Memory B cell (primary cell): ENCODE data around the gene DUS2.
"Not testable (repeated sequence)": the region's sequence is repeated elsewhere in the genome, so short reads cannot be mapped to it uniquely, and the experiment has no call there.

Experiments
- ATAC-seq: fragments of 150-1000 bp; cut with Tn5 transposase; 2 replicates; pipeline ENCODE4 v1.10.0; 2021; ENCODE audit warnings: low read depth, mild to moderate bottlenecking, moderate library complexity
- DNase-seq, 2 donors: peaks; one replicate each; pipeline ENCODE4 v3.0.0; 2022; ENCODE audit warnings: low spot score in 2 of 2
- H3K27ac Mint-ChIP-seq: one replicate; pipeline ENCODE4 v1.8.0; 2022; ENCODE audit warnings: mild to moderate bottlenecking, moderate library complexity, mixed read lengths
- H3K27me3 Mint-ChIP-seq: one replicate; pipeline ENCODE4 v1.8.0; 2022; ENCODE audit warnings: mixed read lengths
- H3K36me3 Mint-ChIP-seq: one replicate; pipeline ENCODE4 v1.8.0; 2022; ENCODE audit warnings: mild to moderate bottlenecking, mixed read lengths
- H3K4me1 Mint-ChIP-seq: one replicate; pipeline ENCODE4 v1.8.0; 2022; ENCODE audit warnings: mixed read lengths
- H3K4me3 Mint-ChIP-seq: one replicate; pipeline ENCODE4 v1.8.0; 2022; ENCODE audit warnings: mild to moderate bottlenecking, moderate library complexity, mixed read lengths
- H3K9me3 Mint-ChIP-seq: one replicate; pipeline ENCODE4 v1.8.0; 2022; ENCODE audit warnings: mixed read lengths

DUS2 gene

DNA sequence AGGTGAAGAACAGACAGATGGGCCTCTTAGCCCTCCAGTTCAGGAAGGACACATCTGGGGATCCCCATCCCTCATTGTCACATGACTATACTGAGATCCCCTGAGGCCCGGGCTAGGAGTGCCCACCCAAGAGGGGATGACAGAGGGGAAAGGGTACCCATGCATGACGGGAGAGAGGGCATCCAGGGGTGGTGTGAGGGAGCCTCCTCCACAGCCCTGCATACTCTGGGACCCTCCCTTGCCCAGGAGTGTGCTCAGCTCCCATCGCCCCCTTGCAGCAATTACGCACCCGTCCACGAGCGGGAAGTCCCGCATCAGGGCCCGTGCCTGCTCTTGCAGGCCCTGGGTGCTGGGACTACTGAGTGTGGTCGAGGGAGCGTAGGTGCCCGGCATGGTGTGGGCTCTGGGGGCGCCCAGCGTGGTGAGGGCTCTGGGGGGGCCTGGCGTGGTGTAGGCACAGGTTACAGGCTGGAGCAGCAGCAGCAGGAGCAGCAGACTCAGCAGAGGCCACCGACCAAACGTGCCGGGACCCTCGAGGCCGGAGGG lies 30.4 kb upstream of the DUS2 start:
- Mint-ChIP-seq H3K27me3 (no peaks in the 10 kb centered on the region), H3K9me3 (no peaks in the 10 kb centered on the region), H3K36me3 (peaks cover 4% of the 10 kb centered on the region), H3K4me1 (peaks cover 42% of the 10 kb centered on the region), H3K27ac (peak overlapping the region; percentile 92), H3K4me3 (peak overlapping the region; percentile 80)
- ATAC-seq = peak; percentile 7
- DNase-seq = no peak

DNA sequence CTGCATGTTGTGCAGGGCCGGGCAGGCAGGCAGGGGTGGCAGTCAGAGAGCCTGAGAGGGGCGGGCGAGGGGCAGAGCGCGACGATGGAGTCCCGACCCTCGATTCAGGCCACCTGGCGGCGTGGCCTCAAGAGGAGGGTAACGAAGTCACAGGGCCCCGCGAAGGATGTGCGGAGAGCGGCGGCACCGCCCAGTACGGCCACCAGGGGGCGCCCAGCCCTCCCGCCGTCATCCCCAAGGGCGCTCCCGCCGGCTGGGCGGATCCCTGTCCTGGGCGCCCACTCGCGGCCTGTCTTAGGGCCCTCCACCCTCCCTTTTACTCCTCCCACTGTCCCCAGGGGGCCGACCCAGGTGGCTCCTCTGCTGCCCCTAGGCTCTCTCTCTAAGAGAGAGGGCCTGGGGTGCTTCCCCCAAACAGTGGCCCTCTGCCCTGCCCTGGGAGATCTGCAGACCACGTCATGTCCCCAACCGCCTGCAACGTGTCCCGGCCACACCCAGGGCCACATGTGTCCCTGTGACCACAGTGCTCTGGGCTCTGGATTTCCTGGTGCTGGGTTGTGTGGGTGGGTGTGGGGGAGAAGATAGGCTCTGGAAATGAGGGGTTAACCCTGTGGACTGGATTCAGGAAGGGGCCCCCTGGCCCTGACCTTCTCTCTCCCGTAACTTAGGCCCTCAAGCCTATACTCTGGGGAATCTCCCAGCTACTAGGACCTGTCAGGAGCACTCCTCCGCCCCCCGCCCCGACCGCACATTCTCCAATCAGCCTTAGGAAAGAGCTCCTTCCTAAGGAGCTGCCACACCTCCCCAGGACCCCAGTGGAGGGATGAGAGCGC lies 29.7 kb upstream of the DUS2 start:
- peak overlapping the region; percentile 80 for H3K4me3 Mint-ChIP-seq
- ATAC-seq (peak; percentile 75), DNase-seq (peak; percentile 84 to 85)
- peak overlapping the region; percentile 92 for H3K27ac Mint-ChIP-seq
- H3K36me3 Mint-ChIP-seq = peaks cover 4% of the 10 kb centered on the region
- no peaks in the 10 kb centered on the region for H3K9me3 Mint-ChIP-seq
- peaks cover 38% of the 10 kb centered on the region for H3K4me1 Mint-ChIP-seq
- no peaks in the 10 kb centered on the region for H3K27me3 Mint-ChIP-seq

DNA sequence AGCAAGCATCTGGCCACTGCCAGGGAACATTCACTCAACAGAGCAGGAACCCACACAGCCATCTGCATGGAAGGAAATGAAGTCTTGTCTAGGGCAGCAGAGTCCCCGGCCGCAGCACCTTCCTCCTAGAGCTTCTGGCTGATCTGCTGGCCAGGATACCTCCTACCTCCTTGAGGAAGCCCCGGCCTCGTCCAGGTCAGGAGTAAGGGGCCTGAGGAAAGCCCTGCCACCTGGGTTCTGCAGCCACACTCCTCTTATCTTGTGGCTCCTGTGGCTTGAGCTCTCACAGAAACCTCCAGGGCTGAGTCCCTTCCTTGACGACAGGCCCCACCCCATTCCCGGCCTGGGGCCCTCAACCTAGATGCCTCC lies 29.1 kb upstream of the DUS2 start:
- H3K4me1 Mint-ChIP-seq = peaks cover 39% of the 10 kb centered on the region
- DNase-seq, H3K9me3 Mint-ChIP-seq, ATAC-seq, H3K36me3 Mint-ChIP-seq, H3K27me3 Mint-ChIP-seq: not testable (repeated sequence)
- H3K4me3 Mint-ChIP-seq = peak overlapping the region; percentile 80
- peak overlapping the region; percentile 92 for H3K27ac Mint-ChIP-seq

DNA sequence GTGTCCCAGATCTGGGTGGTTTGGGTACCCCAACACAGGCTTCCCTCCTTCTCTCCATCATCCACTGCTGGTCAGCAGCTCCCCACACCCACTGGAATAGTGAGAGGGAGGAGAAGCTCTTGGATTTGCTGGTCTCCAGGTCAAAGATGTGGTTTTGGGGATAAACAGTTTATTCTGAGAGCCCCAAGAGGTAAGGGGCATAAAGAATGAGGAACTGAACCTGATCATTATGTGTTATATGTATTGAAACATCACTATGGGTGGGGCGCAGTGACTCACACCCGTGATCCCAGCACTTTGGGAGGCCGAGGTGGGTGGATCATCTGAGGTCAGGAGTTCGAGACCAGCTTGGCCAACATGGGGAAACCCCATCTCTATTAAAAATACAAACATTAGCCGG lies 27.7 kb upstream of the DUS2 start:
- Mint-ChIP-seq H3K27me3 (no peaks in the 10 kb centered on the region), H3K9me3 (no peaks in the 10 kb centered on the region), H3K4me1 (peaks cover 45% of the 10 kb centered on the region), H3K4me3 (peak overlapping the region; percentile 60), H3K27ac (peak overlapping the region; percentile 97), H3K36me3 (peaks cover 4% of the 10 kb centered on the region)
- DNase-seq (peak; percentile 41 to 60), ATAC-seq (peak; percentile 52)

DNA sequence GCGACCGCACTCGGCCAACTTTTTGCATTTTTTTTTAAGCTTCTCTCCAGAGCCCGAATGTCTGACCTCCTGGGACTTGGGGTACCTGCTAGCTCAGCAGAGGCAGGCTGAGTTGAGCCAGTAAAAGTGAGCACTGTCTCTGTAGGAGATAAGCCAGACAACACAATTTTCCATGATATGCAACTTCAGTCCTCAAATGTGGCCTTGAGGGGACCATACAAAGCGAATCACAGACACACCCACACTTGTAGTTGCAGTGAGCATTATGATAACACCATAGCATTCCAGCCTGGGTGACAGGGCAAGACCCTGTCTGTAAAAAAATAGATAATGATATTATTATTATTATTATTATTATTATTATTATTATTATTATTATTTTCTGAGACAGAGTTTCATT lies 26.4 kb upstream of the DUS2 start:
- Mint-ChIP-seq H3K9me3 (no peaks in the 10 kb centered on the region), H3K4me1 (peaks cover 49% of the 10 kb centered on the region), H3K27ac (peak overlapping the region; percentile 85), H3K27me3 (no peaks in the 10 kb centered on the region), H3K4me3 (peak overlapping the region; percentile 17), H3K36me3 (peaks cover 4% of the 10 kb centered on the region)
- DNase-seq (no peak), ATAC-seq (no peak)

DNA sequence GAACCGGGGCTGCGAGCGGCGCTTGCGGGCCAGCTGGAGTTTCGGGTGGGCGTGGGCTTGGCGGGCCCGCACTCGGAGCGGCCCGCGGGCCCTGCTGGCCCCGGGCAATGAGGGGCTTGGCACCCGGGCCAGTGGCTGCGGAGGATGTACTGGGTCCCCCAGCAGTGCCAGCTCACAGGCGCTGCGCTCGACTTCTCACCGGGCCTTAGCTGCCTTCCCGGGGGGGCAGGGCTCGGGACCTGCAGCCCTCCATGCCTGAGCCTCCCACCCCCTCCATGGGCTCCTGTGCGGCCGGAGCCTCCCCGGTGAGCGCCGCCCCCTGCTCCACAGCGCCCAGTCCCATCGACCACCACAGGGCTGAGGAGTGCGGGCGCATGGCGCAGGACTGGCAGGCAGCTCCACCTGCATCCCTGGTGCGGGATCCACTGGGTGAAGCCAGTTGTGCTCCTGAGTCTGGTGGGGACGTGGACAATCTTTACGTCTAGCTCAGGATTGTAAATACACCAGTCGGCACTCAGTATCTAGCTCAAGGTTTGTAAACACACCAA lies 24.8 kb upstream of the DUS2 start:
- Mint-ChIP-seq H3K27ac (peak overlapping the region; percentile 87), H3K4me3 (peak overlapping the region; percentile 86), H3K4me1 (peaks cover 43% of the 10 kb centered on the region)
- H3K36me3 Mint-ChIP-seq, H3K9me3 Mint-ChIP-seq, DNase-seq, H3K27me3 Mint-ChIP-seq, ATAC-seq: not testable (repeated sequence)

DNA sequence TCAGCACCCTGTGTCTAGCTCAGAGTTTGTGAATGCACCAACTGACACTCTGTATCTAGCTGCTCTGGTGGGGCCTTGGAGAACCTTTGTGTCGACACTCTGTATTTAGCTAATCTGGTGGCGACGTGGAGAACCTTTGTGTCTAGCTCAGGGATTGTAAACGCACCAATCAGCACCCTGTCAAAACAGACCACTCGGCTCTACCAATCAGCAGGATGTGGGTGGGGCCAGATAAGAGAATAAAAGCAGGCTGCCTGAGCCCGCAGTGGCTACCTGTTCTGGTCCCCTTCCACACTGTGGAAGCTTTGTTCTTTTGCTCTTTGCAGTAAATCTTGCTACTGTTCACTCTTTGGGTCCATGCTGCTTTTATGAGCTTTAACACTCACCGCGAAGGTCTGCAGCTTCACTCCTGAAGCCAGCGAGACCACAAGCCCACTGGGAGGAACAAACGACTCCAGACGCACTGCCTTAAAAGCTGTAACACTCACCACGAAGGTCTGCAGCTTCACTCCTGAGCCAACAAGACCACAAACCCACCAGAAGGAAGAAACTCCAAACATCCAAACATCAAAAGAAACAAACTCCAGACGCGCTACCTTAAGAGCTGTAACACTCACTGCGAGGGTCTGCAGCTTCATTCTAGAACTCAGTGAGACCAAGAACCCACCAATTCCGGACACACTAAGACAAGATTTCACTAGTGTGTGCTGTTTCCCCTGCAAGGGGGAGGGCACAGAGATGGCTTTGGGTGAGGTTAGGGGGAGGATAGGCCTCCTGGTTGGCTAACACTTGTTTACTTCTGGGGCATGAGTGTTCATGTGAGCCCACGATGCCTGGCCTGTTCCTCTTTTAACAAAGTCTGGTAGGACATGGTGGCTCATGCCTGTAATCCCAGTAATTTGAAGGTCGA lies 24.1 kb upstream of the DUS2 start, which contains the start of gene DPEP2:
Gene DPEP2, minus strand, starts transcription at position 706 of the 910 bp plus-strand sequence. CDS start 6,272 bp downstream, outside the sequence.
- H3K9me3 Mint-ChIP-seq, H3K27me3 Mint-ChIP-seq, H3K36me3 Mint-ChIP-seq: not testable (repeated sequence)
- DNase-seq (peak; percentile 37 to 56), ATAC-seq (peak; percentile 84)
- Mint-ChIP-seq H3K4me1 (peaks cover 37% of the 10 kb centered on the region), H3K4me3 (peak within 1 kb of the TSS; percentile 86), H3K27ac (peak within 1 kb of the TSS; percentile 87)

DNA sequence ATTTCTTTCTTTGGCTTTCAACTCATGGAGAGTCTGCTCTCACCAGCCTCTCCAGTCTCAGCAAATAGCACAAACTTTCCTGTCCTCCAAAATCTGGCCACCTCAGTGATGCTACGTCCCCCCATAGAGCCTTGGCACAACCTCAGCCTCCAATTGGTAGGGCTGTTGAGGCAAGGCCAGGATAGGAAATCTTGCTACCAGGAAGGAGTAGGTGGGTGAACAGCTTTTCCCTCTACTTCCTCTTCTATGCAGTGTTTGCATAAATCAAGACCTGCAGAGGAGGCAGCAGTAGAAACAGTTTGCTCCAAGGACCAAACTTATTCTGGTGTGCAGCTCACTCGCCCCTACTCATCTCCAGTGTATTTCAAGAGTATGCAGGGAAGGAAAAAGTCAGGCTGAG lies 23.1 kb upstream of the DUS2 start:
- peak; percentile 48 for ATAC-seq
- Mint-ChIP-seq H3K4me3 (peak overlapping the region; percentile 86), H3K27ac (peak overlapping the region; percentile 87), H3K27me3 (no peaks in the 10 kb centered on the region), H3K4me1 (peaks cover 37% of the 10 kb centered on the region), H3K9me3 (no peaks in the 10 kb centered on the region), H3K36me3 (peaks cover 4% of the 10 kb centered on the region)
- DNase-seq = no peak

DNA sequence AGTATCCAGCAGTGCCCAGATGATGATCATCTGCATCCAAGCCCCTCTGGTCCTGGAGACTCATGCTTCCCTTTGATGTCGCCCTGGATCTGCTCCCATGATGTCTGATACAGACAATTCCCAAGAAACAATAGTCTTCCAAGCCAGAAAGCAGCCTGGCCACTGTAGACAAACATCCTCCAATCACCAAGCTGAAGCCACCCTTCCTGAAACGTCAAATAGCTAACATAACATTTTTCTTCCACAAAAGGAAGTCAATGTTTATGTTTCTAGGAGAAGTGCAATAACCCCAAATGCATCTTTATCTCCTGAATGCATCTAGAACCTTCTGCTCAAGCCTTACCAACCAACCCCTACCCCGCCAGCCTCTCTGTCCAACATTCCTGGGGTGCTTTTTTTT lies 22.6 kb upstream of the DUS2 start:
- Mint-ChIP-seq H3K9me3 (no peaks in the 10 kb centered on the region), H3K4me1 (peaks cover 34% of the 10 kb centered on the region), H3K27ac (peak overlapping the region; percentile 87), H3K4me3 (peak overlapping the region; percentile 86), H3K27me3 (no peaks in the 10 kb centered on the region), H3K36me3 (peaks cover 4% of the 10 kb centered on the region)
- DNase-seq (no peak), ATAC-seq (no peak)

DNA sequence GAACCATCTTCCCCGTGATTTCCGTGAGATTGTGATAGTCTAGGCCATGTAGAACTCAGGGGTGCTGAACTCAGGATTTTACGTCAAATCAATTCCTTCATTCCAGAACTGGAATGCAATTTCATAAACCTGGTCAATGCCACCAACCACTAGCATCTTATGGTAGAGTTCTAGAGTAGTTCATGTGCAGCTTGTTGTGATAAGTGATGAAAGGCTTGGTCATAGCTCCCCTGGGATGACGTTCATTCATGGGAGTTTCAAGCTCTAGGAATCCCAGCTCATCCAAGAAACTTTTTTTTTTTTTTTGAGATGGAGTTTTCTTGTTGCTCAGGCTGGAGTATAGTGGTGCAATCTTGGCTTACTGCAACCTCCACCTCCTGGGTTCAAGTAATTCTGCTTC lies 20.1 kb upstream of the DUS2 start:
- Mint-ChIP-seq H3K4me3 (no peak overlapping the region), H3K4me1 (peaks cover 35% of the 10 kb centered on the region), H3K27ac (peak overlapping the region; percentile 45), H3K36me3 (no peaks in the 10 kb centered on the region), H3K27me3 (no peaks in the 10 kb centered on the region), H3K9me3 (no peaks in the 10 kb centered on the region)
- ATAC-seq = no peak
- no peak for DNase-seq

DNA sequence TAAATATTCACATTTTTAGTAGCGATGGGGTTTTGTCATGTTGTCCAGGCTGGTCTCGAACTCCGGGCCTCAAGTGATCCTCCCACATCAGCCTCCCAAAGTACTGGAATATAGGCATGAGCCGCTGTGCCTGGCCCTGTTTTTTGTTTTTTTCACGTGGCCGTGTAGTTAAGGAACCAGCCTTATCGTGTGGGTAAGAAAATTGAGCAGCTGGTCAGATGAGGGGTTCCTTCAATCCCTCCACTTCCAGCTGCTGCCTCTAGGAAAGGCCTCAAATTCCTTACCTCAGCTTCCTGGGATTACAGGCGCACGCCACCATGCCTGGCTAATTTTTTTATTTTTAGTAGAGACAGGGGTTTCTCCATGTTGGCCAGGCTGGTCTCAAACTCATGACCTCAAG lies 17.9 kb upstream of the DUS2 start:
- H3K36me3 Mint-ChIP-seq = peaks cover 1% of the 10 kb centered on the region
- no peaks in the 10 kb centered on the region for H3K27me3 Mint-ChIP-seq
- no peak overlapping the region for H3K4me3 Mint-ChIP-seq

DNA sequence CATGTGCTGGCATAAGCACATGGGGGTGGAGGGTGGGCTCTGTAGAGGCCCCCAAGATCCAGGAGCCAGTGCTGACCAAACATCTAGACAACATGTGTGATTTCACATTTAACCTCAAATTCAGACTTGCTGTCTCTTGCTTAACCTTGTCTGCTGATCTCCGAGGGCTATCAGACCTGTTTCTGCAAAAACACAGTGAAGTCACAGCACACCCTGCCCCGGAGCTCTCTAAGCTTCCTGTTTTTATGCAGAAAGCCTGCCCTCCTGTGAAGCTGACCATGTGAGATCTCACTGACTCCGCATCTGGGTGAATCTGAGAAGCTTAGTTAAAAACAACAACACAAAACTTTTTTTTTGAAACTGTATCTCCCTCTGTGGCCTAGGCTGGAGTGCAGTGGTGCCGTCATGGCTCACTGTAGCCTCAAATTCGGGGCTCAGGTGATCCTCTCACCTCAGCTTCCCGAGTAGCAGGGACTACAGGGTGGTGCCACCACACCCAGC lies 17.2 kb upstream of the DUS2 start:
- ATAC-seq (peak; percentile 98), DNase-seq (peak; percentile 32 to 49)
- Mint-ChIP-seq H3K27me3 (no peaks in the 10 kb centered on the region), H3K4me1 (peaks cover 25% of the 10 kb centered on the region), H3K4me3 (peak overlapping the region; percentile 56), H3K27ac (peak overlapping the region; percentile 91), H3K36me3 (peaks cover 1% of the 10 kb centered on the region), H3K9me3 (no peaks in the 10 kb centered on the region)

More for the DNA sequence above, 17.9 kb upstream of the DUS2 start:
- DNase-seq (no peak), ATAC-seq (no peak)
- H3K4me1 Mint-ChIP-seq = peaks cover 28% of the 10 kb centered on the region
- peak overlapping the region; percentile 91 for H3K27ac Mint-ChIP-seq
- H3K9me3 Mint-ChIP-seq = no peaks in the 10 kb centered on the region

DNA sequence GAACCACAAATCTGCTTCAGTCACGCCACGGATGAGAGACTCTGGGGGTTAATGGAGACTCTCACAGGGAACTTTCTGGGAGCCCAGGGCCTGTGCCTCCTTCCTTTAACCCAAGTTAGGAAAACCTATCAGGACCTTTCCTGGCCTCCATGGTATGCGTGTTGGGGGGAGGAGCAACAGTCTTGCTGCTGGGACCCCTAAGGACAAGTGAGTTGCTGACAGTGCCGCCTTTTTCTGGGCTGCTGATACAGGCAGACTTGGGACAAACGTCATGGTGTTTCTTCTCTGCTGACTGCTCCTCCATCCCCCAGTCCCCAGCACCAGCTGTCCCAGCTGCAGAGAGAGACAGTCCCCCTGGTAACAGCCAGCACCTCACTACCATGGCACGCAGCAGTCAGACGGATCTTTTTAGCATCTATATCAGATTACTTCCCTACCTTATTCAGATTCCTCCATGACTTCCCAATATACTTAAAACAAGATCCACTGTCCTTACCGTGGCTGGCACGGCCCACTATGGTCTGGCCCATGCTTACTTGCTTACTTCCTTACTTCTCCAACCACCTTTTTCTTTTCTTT lies 13.8 kb upstream of the DUS2 start:
- Mint-ChIP-seq H3K9me3 (no peaks in the 10 kb centered on the region), H3K27ac (peak overlapping the region; percentile 39), H3K27me3 (no peaks in the 10 kb centered on the region), H3K4me3 (no peak overlapping the region), H3K4me1 (peaks cover 28% of the 10 kb centered on the region), H3K36me3 (peaks cover 1% of the 10 kb centered on the region)
- DNase-seq (no peak), ATAC-seq (no peak)
